Lung (tissue), 12 donors: Measurements from ENCODE around the gene NRP2. TPM values are rescaled to one million over a fixed set of nuclear protein-coding genes. Genes with fewer than 3 reads are reported as not detected.

Source experiments
- ATAC-seq: fragments of 200-7000 bp; cut with Tn5 transposase; one replicate; pipeline ENCODE4 v1.9.1; 2020; ENCODE audit warnings: moderate number of reproducible peaks; ENCODE audit not compliant: insufficient read depth, low FRiP score
- DNase-seq, 3 donors: peaks; one replicate each; pipeline ENCODE4 v3.0.0-alpha.2; 2013 to 2017
- H3K27ac ChIP-seq, 2 donors: one replicate each; pipeline ENCODE4 v1.5.1; 2013; ENCODE audit warnings: mild to moderate bottlenecking in 2 of 2, moderate library complexity in 2 of 2, control low read depth in 1 of 2, inconsistent platforms in 1 of 2, low read depth in 1 of 2, low read length in 1 of 2
- H3K27me3 ChIP-seq, 3 donors: one replicate each; pipeline ENCODE4 v1.5.1; 2013; ENCODE audit warnings: low read length in 2 of 3; ENCODE audit not compliant: control insufficient read depth in 3 of 3, insufficient read depth in 3 of 3
- H3K36me3 ChIP-seq, 4 donors: one replicate each; pipeline ENCODE4 v1.5.1; 2013; ENCODE audit warnings: low read length in 4 of 4, mild to moderate bottlenecking in 1 of 4, moderate library complexity in 1 of 4; ENCODE audit not compliant: control insufficient read depth in 4 of 4, insufficient read depth in 4 of 4
- H3K4me1 ChIP-seq, 5 donors: one replicate each; pipeline ENCODE4 v1.5.1; 2013; ENCODE audit warnings: low read length in 5 of 5, mild to moderate bottlenecking in 2 of 5, moderate library complexity in 1 of 5; ENCODE audit not compliant: control insufficient read depth in 5 of 5, insufficient read depth in 5 of 5
- H3K4me3 ChIP-seq: one replicate; pipeline ENCODE4 v1.5.1; 2013; ENCODE audit warnings: mild to moderate bottlenecking, control low read depth, moderate library complexity
- H3K9ac ChIP-seq, 2 donors: one replicate each; pipeline ENCODE4 v1.5.1; 2013; ENCODE audit warnings: low read length in 2 of 2, control low read depth in 1 of 2; ENCODE audit not compliant: insufficient read depth in 1 of 2
- H3K9me3 ChIP-seq, 4 donors: one replicate each; pipeline ENCODE4 v1.5.1; 2013; ENCODE audit warnings: low read length in 3 of 4, mild to moderate bottlenecking in 1 of 4, moderate library complexity in 1 of 4; ENCODE audit not compliant: control insufficient read depth in 4 of 4, insufficient read depth in 3 of 4
- WGBS, 2 donors: extraction: QIAGEN DNeasy Blood & Tissue Kit; methylation state at CpG; one replicate each; pipeline ENCODE4 v1.1.7; 2013; 5-methylcytosine and 5-hydroxymethylcytosine counted together
- polyA plus RNA-seq, 2 donors: library from polyadenylated mRNA; stranded (reverse); fragments of 200-250 nt; gene quantifications; one replicate each; pipeline ENCODE4 v1.2.1, GENCODE V29; 2013
- total RNA-seq, 2 donors: library from RNA; depleted of rRNA in 1 of 2; stranded (reverse); fragments of >200 nt in 1 of 2; gene quantifications; one replicate each; pipeline ENCODE4 v1.2.1, GENCODE V29; 2014 to 2021
- TF ChIP-seq, protein P1 (sequence below): IDR thresholded peaks from 2 replicates; pipeline ENCODE4 v1.5.1; 2012; ENCODE audit warnings: mild to moderate bottlenecking; ENCODE audit errors: control extremely low read depth, extremely low read depth
- donor health status: control.
- donor health status: control.
- donor health status: Bipolar disorder and iron deficiency.
- donor health status: healthy.
- donor health status: DM: yes; HTN: yes; CAD: no.

The NRP2 gene
- total and polyA plus RNA-seq, 4 donors, result 20.4 to 125 (median 63.2) TPM

DNA sequence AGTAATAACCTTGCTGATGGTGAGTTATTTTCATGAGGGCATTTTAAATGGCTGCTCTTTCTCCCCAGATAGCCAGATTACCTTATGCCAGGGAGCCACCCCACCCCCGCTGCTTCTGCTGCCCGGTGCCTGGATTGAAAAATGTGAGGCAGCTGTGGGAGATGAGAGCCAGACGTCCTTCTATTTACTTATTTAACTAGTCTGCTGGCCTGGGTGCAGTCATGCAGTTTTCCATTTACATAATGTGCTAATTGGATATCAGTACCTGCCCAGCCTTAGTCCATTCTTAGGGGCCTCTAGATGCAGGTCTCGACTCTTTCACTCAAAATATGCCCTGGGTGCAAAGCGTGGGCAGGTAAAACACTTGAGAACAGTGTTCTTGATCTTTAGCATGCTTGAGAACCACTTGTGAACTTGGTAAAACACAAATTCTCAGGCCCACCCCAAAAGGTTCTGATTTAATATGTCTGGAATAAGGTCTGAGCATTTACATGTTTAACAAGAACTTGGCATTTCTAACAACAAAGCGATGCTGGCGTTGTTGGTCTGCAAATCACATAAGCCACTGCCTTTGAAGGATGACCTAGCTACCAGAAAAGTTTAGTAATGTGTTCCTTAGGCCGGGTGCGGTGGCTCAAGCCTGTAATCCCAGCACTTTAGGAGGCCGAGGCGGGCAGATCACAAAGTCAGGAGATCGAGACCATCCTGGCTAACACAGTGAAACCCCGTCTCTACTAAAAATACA is 154.3 kb downstream of the NRP2 start:
- Histone ChIP-seq H3K9me3 (no peaks in the 10 kb centered on the region), H3K9ac (no peak overlapping the region), H3K36me3 (no peaks in the 10 kb centered on the region), H3K4me3 (no peak overlapping the region), H3K27ac (no peak overlapping the region), H3K4me1 (peaks cover 0 to 47% (median 10%) of the 10 kb centered on the region in 5 donors), H3K27me3 (no peaks in the 10 kb centered on the region)
- TF ChIP-seq, protein P1, sequence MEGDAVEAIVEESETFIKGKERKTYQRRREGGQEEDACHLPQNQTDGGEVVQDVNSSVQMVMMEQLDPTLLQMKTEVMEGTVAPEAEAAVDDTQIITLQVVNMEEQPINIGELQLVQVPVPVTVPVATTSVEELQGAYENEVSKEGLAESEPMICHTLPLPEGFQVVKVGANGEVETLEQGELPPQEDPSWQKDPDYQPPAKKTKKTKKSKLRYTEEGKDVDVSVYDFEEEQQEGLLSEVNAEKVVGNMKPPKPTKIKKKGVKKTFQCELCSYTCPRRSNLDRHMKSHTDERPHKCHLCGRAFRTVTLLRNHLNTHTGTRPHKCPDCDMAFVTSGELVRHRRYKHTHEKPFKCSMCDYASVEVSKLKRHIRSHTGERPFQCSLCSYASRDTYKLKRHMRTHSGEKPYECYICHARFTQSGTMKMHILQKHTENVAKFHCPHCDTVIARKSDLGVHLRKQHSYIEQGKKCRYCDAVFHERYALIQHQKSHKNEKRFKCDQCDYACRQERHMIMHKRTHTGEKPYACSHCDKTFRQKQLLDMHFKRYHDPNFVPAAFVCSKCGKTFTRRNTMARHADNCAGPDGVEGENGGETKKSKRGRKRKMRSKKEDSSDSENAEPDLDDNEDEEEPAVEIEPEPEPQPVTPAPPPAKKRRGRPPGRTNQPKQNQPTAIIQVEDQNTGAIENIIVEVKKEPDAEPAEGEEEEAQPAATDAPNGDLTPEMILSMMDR, result no peak
- peak in 2 of 3 donors; percentile 54 to 55 for DNase-seq
- ATAC-seq, result peak; percentile 47
- 68 to 85% methylated on average over 13 of the region's 13 CpGs for WGBS, 2 donors

DNA sequence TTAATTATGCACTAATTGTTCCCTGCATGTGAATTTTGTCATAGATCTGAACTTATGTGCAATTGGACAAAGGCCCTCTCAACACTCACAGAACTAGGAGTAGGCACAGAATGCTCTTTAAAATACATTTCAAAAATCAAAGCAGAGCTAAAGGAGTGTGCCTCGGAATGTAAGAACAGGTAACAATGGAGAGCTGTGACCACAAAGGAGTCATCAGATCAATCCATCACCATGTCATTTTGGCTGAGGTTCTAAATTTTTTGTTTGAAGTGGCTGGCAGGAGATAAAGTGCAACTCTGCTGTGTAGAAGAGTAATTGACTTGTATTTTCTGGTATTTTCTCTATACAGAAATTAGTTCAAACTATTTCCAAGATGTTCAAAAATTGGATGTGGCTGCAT is 155.4 kb downstream of the NRP2 start:
- Histone ChIP-seq H3K4me1 (peaks cover 0 to 45% (median 10%) of the 10 kb centered on the region in 5 donors), H3K9ac (no peak overlapping the region), H3K27me3 (no peaks in the 10 kb centered on the region), H3K36me3 (no peaks in the 10 kb centered on the region), H3K9me3 (no peaks in the 10 kb centered on the region), H3K27ac (no peak overlapping the region), H3K4me3 (no peak overlapping the region)
- DNase-seq (no peak), ATAC-seq (no peak)
- WGBS, 2 donors, result 64 to 81% methylated on average over 1 of the region's 1 CpG
- TF ChIP-seq, protein P1, result no peak

DNA sequence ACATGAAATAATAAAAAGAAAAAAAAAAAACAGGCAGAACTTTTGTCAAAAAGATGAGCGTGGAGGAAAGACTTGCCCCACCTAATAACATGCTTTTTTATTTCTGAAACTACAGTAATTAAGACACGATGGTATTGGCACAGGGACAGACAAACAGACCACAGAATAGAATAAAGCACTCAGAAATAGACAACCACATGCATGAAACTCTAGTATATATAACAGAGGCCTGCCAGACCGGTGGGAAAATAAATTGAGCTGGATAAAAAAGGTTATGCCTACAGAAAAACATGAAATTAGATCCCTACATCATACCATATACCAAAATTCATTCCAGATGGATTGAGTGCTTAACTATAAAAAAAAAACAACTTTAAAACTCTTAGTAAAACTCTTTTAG is 163.1 kb downstream of the NRP2 start:
- H3K27me3 ChIP-seq, result peaks cover 0 to 3% (median 0%) of the 10 kb centered on the region in 3 donors
- no peak overlapping the region for H3K9ac ChIP-seq
- ATAC-seq, result no peak
- H3K9me3 ChIP-seq, result no peaks in the 10 kb centered on the region
- no peak overlapping the region for H3K4me3 ChIP-seq
- H3K27ac ChIP-seq, result no peak overlapping the region
- no peak for DNase-seq
- 80 to 90% methylated on average over 3 of the region's 3 CpGs for WGBS, 2 donors
- no peaks in the 10 kb centered on the region for H3K36me3 ChIP-seq
- TF ChIP-seq, protein P1, result no peak
- H3K4me1 ChIP-seq, result peaks cover 0 to 13% (median 7%) of the 10 kb centered on the region in 5 donors
